Calu3 (cell line): Measurements from ENCODE around the gene CREM. TPM values are rescaled to one million over a fixed set of nuclear protein-coding genes. Genes with fewer than 3 reads are reported as not detected.

Experiments used
- BruUV-seq: library from RNA; stranded (reverse); fragments of 400-500 nt; replicated peaks from 2 replicates; lab custom pipeline; 2021; lab: Mats Ljungman, UMichigan
- CTCF ChIA-PET: fragments of 300-600 bp; sonication (Branson Sonifier 250); formaldehyde crosslinking; loops from one replicate; lab custom pipeline; 2022; ENCODE audit warnings: antibody characterized with exemption; lab: Charles Lee
- DNase-seq: peaks from one replicate; pipeline ENCODE4 v3.0.0; 2022
- H3K27ac Mint-ChIP-seq: one replicate; pipeline ENCODE4 v1.8.0; 2022; ENCODE audit warnings: mixed read lengths; ENCODE audit not compliant: unreplicated experiment
- H3K27me3 Mint-ChIP-seq: one replicate; pipeline ENCODE4 v1.8.0; 2022; ENCODE audit warnings: mixed read lengths; ENCODE audit not compliant: unreplicated experiment
- H3K36me3 Mint-ChIP-seq: one replicate; pipeline ENCODE4 v1.8.0; 2022; ENCODE audit warnings: mild to moderate bottlenecking, moderate library complexity, mixed read lengths; ENCODE audit not compliant: insufficient read depth, unreplicated experiment
- H3K4me1 Mint-ChIP-seq: one replicate; pipeline ENCODE4 v1.8.0; 2022; ENCODE audit warnings: mild to moderate bottlenecking, low read depth, mixed read lengths; ENCODE audit not compliant: unreplicated experiment
- H3K4me3 Mint-ChIP-seq: one replicate; pipeline ENCODE4 v1.8.0; 2022; ENCODE audit warnings: mild to moderate bottlenecking, low read depth, moderate library complexity, mixed read lengths; ENCODE audit not compliant: unreplicated experiment
- H3K9me3 Mint-ChIP-seq: one replicate; pipeline ENCODE4 v1.8.0; 2022; ENCODE audit warnings: low read depth, mixed read lengths; ENCODE audit not compliant: unreplicated experiment
- intact Hi-C: fragments of 100-400 bp; cut with micrococcal nuclease; formaldehyde crosslinking; loops from one replicate; pipeline ENCODE4 v1.10.0; 2022; ENCODE audit not compliant: unreplicated experiment
- total RNA-seq: library from RNA; stranded (reverse); gene quantifications from 2 replicates; pipeline ENCODE4 v1.2.3, GENCODE V29; 2022
- TF ChIP-seq, protein P1 (sequence below): fragments of 200-600 bp; IDR thresholded peaks from one replicate; pipeline ENCODE4 v1.8.0; 2022; ENCODE audit warnings: antibody characterized with exemption; ENCODE audit not compliant: unreplicated experiment

The CREM gene
- total RNA-seq, 1 experiment from 2014 or later: 20.3 TPM

DNA sequence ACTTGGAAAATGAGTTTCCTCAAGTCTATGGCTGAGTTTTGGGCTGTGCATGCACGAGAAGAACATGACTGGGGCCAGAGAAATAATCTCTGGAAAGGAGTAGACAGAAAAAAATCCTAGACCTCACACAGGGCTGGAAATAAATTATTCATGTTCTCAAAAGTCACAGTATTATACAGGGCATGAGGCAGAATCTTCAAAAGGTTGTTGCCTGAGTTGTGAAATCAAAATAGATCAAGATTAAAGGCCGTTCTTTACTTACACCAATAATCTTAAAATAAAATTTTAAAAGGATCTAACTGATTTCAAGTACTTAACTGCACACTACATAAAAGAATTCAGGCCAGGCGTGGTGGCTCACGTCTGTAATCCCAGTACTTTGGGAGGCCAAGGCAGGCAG is 14.1 kb upstream of the CREM start:
- Mint-ChIP-seq H3K9me3 (no peaks in the 10 kb centered on the region), H3K27me3 (no peaks in the 10 kb centered on the region), H3K36me3 (no peaks in the 10 kb centered on the region), H3K4me3 (no peak overlapping the region), H3K4me1 (no peaks in the 10 kb centered on the region), H3K27ac (no peak overlapping the region)
- CTCF ChIA-PET: no interaction called here
- TF ChIP-seq, protein P1, sequence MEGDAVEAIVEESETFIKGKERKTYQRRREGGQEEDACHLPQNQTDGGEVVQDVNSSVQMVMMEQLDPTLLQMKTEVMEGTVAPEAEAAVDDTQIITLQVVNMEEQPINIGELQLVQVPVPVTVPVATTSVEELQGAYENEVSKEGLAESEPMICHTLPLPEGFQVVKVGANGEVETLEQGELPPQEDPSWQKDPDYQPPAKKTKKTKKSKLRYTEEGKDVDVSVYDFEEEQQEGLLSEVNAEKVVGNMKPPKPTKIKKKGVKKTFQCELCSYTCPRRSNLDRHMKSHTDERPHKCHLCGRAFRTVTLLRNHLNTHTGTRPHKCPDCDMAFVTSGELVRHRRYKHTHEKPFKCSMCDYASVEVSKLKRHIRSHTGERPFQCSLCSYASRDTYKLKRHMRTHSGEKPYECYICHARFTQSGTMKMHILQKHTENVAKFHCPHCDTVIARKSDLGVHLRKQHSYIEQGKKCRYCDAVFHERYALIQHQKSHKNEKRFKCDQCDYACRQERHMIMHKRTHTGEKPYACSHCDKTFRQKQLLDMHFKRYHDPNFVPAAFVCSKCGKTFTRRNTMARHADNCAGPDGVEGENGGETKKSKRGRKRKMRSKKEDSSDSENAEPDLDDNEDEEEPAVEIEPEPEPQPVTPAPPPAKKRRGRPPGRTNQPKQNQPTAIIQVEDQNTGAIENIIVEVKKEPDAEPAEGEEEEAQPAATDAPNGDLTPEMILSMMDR: no peak
- no TSS peak for BruUV-seq
- intact Hi-C loops: no loop called here
- DNase-seq: no peak

DNA sequence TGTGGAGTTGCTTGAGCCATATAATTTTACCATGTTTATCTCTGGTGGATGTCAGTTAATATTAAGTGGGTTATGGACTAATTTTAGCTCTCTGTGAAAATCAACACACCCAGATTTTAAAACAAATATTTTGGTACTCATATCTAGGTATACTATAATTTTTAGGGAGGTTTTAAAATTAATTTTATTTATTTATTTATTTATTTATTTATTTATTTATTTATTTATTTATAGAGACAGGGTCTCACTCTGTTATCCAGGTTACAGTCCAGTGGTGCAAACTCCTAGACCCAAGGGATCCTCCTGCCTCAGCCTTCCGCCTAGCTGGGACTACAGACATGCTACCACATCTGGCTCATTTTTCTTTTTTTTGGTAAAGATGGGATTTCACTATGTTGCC is 7.3 kb upstream of the CREM start:
- H3K27me3 Mint-ChIP-seq: no peaks in the 10 kb centered on the region
- no peak overlapping the region for H3K27ac Mint-ChIP-seq
- intact Hi-C loops: no loop called here
- H3K36me3 Mint-ChIP-seq: no peaks in the 10 kb centered on the region
- TF ChIP-seq, protein P1: no peak
- CTCF ChIA-PET: interaction anchor here (1.1 to 3.1 kb wide), 2 partner anchors 76 to 99 kb away, joined by 3 to 12 read pairs; no protein-coding TSS in a partner anchor
- H3K4me3 Mint-ChIP-seq: no peak overlapping the region
- no TSS peak for BruUV-seq
- H3K4me1 Mint-ChIP-seq: no peaks in the 10 kb centered on the region
- H3K9me3 Mint-ChIP-seq: no peaks in the 10 kb centered on the region
- DNase-seq: no peak

DNA sequence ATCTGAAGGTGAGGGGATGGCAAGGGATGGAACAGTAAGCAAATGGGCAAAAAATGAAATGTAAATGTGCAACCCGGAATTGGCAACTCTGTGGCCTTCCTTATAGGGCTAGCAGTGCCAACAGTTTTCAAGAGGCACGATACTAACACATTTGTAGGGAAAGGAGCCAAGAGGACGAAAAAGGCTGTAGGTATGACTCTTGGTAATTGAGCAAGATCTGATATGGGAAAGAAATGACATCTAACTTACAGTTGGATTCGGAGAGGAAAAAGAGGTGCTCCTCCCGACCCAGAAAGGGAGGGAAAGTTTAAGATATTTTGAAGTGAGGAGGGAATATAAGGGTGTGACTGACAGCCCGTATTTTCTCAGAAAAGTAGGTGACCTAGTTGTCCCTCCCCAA is 2.1 kb upstream of the CREM start:
- no peak overlapping the region for H3K27ac Mint-ChIP-seq
- H3K27me3 Mint-ChIP-seq: no peaks in the 10 kb centered on the region
- H3K36me3 Mint-ChIP-seq: peaks cover 35% of the 10 kb centered on the region
- H3K4me1 Mint-ChIP-seq: no peaks in the 10 kb centered on the region
- H3K9me3 Mint-ChIP-seq: no peaks in the 10 kb centered on the region
- H3K4me3 Mint-ChIP-seq: no peak overlapping the region
- BruUV-seq: no TSS peak
- intact Hi-C loops: no loop called here
- CTCF ChIA-PET: no interaction called here
- no peak for DNase-seq
- TF ChIP-seq, protein P1: no peak

DNA sequence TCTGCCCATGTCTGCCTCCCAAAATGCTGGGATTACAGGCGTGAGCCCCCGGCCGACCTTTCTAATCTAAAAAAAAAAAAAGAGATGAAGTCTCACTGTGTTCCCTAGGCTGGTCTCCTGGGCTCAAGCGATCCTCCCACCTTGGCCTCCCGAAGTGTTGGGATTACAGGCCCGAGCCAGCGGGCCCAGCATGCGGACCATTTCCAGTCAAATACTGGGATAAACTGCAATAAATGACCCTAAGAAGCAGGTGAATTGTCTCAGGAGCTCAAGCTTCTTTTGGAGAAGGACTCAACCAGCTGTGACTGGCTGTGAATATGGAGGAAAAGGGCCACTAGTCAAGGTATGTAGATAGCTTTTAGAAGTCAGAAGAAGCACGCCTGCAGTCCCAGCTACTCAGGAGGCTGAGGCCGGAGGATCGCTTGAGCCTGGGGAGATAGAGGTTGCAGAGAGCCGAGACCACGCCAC is 550 bp upstream of the CREM start:
- Mint-ChIP-seq H3K9me3 (no peaks in the 10 kb centered on the region), H3K4me3 (peak overlapping the region; percentile 83), H3K27ac (peak overlapping the region; percentile 86), H3K4me1 (no peaks in the 10 kb centered on the region), H3K27me3 (no peaks in the 10 kb centered on the region), H3K36me3 (peaks cover 35% of the 10 kb centered on the region)
- TSS peak; percentile 62 for BruUV-seq
- CTCF ChIA-PET: interaction anchor here (0.9 to 2.1 kb wide), 3 partner anchors 70 to 257 kb away, joined by 3 to 37 read pairs (median 5); no protein-coding TSS in a partner anchor
- intact Hi-C loops: loop anchor here (2.0 kb wide), 1 partner anchor 71 kb away; no protein-coding TSS in a partner anchor
- TF ChIP-seq, protein P1: no peak
- DNase-seq: no peak
